Measurements from ENCODE around the gene ABCB9.
A peak's percentile ranks its signal among the peaks of the same experiment; 100 is the strongest.

ABCB9 gene

DNA sequence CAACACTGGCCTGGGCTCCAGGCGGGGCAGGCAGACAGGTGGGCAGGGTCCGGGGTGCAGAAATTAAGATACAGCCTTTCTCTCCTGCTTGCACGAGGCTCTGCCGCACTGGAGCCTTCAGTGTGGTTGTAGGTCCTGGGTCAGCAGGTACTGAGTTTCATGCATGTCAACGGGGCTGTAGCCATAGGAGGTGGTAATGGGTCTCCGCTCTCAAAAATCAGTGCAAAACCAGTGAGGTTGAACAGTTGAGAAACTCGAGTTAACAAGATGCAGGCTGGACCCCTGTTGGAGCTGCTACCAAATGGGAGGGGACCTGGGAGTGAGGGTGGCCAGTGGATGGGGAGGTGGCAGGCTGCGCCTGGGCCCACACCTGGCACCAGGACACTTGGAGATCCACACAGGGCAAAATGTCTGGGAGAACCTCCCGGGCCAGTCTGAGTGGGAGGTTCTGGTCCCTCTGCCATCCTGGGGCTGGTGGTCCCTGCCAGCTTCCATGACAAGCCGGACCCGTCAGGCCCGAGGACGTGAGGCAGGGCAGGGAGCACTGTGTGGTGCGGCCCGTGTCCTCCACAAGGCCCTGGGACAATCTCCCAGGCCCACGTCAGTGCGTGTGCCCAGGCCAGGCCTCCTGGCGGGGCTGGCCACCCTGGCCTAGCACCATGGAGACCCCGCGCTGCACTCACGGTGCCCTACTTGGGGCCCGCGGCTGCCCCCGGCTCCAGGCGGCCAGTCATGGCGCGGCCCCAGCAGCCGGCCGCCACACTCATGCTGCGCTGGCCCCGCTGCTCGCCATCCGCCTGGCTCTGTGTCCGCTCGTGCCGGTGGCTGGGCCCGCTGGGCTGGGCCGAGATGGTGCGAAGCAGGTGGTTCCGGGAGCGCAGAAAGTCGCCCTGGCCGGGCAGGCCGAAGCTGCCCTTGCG is 19.3 kb upstream of the ABCB9 start:
- TF ChIP-seq, protein P1, sequence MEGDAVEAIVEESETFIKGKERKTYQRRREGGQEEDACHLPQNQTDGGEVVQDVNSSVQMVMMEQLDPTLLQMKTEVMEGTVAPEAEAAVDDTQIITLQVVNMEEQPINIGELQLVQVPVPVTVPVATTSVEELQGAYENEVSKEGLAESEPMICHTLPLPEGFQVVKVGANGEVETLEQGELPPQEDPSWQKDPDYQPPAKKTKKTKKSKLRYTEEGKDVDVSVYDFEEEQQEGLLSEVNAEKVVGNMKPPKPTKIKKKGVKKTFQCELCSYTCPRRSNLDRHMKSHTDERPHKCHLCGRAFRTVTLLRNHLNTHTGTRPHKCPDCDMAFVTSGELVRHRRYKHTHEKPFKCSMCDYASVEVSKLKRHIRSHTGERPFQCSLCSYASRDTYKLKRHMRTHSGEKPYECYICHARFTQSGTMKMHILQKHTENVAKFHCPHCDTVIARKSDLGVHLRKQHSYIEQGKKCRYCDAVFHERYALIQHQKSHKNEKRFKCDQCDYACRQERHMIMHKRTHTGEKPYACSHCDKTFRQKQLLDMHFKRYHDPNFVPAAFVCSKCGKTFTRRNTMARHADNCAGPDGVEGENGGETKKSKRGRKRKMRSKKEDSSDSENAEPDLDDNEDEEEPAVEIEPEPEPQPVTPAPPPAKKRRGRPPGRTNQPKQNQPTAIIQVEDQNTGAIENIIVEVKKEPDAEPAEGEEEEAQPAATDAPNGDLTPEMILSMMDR (IDR thresholded peaks at IDR 0.05; ENCODE audit: low read depth, low read length, poor library complexity, severe bottlenecking) = no peak
- TF ChIP-seq EZH2phosphoT487 (IDR thresholded peaks at IDR 0.05; ENCODE audit: borderline replicate concordance, low read length) = no peak
- Histone ChIP-seq H3K36me3 (ENCODE audit: control insufficient read depth, low read length) (peaks cover 31% of the 10 kb centered on the region), H3K4me2 (ENCODE audit: low read length) (no peak overlapping the region), H4K20me1 (ENCODE audit: control insufficient read depth, insufficient read depth, low read depth, low read length) (peaks cover 9% of the 10 kb centered on the region; the same call in 1 of the 2 replicates), H3F3A (ENCODE audit: control insufficient read depth, insufficient read depth) (peaks cover 7% of the 10 kb centered on the region; the same call in 1 of the 2 replicates), H3K9me3 (ENCODE audit: control insufficient read depth, insufficient read depth, low read length) (no peaks in the 10 kb centered on the region), H3K27ac (ENCODE audit: low read depth, low read length) (no peak overlapping the region), H3K27me3 (ENCODE audit: control insufficient read depth, low read length) (no peaks in the 10 kb centered on the region), H3K79me2 (ENCODE audit: control insufficient read depth, low read length) (peaks cover 24% of the 10 kb centered on the region), H3K4me3 (ENCODE audit: low read length) (no peak overlapping the region), H3K4me1 (ENCODE audit: control insufficient read depth, low read length) (peaks cover 26% of the 10 kb centered on the region), H3K9me2 (replicated peaks; ENCODE audit: control insufficient read depth, low read length) (no peaks in the 10 kb centered on the region)

DNA sequence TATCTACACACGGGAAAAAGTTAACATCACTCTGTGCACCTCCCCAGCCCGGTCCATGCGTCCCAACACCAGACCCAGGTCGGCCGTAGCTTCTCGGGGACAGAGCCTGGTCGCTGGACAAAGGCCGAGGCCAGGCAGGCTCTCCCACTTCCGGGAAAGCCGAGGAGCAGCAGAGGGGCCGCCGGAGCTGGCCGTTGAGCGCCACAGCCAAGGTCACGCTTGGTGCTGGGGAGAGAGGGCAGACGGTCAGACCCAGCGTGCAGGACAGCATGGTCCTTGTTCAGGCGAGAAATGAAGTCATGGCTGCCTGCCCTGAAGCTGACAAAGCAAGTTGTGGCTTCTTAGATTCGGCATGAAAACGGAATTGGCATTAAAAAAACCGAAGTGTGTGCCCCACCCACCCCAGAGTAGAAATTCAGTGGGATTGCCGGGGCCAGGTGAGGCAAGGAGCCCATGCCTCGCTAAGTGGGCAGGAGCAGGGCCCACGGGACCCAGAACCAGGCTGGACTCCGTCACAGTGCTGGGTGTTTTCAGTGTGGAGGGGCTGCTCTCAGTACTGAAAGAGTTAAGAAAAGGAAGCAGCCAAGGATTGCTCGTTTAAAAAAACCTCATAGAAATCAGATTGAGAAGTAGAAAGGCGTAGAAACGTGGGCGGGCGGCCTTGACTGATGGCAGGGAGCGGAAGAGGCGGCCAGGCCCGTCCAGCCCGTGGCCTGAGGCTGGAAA is 18.5 kb upstream of the ABCB9 start:
- H3F3A ChIP-seq (ENCODE audit: control insufficient read depth, insufficient read depth) = peaks cover 7% of the 10 kb centered on the region; the same call in 1 of the 2 replicates
- no peak overlapping the region for H3K4me3 ChIP-seq (ENCODE audit: low read length)
- no peak overlapping the region for H3K27ac ChIP-seq (ENCODE audit: low read depth, low read length)
- peaks cover 29% of the 10 kb centered on the region for H3K4me1 ChIP-seq (ENCODE audit: control insufficient read depth, low read length)
- no peak overlapping the region for H3K4me2 ChIP-seq (ENCODE audit: low read length)
- peaks cover 9% of the 10 kb centered on the region; the same call in 1 of the 2 replicates for H4K20me1 ChIP-seq (ENCODE audit: control insufficient read depth, insufficient read depth, low read depth, low read length)
- no peaks in the 10 kb centered on the region for H3K27me3 ChIP-seq (ENCODE audit: control insufficient read depth, low read length)
- H3K9me2 ChIP-seq (replicated peaks; ENCODE audit: control insufficient read depth, low read length) = no peaks in the 10 kb centered on the region
- peaks cover 31% of the 10 kb centered on the region for H3K79me2 ChIP-seq (ENCODE audit: control insufficient read depth, low read length)
- TF ChIP-seq, protein P1 (IDR thresholded peaks at IDR 0.05; ENCODE audit: low read depth, low read length, poor library complexity, severe bottlenecking) = no peak
- TF ChIP-seq EZH2phosphoT487 (IDR thresholded peaks at IDR 0.05; ENCODE audit: borderline replicate concordance, low read length) = no peak
- H3K9me3 ChIP-seq (ENCODE audit: control insufficient read depth, insufficient read depth, low read length) = no peaks in the 10 kb centered on the region
- H3K36me3 ChIP-seq (ENCODE audit: control insufficient read depth, low read length) = peaks cover 34% of the 10 kb centered on the region

DNA sequence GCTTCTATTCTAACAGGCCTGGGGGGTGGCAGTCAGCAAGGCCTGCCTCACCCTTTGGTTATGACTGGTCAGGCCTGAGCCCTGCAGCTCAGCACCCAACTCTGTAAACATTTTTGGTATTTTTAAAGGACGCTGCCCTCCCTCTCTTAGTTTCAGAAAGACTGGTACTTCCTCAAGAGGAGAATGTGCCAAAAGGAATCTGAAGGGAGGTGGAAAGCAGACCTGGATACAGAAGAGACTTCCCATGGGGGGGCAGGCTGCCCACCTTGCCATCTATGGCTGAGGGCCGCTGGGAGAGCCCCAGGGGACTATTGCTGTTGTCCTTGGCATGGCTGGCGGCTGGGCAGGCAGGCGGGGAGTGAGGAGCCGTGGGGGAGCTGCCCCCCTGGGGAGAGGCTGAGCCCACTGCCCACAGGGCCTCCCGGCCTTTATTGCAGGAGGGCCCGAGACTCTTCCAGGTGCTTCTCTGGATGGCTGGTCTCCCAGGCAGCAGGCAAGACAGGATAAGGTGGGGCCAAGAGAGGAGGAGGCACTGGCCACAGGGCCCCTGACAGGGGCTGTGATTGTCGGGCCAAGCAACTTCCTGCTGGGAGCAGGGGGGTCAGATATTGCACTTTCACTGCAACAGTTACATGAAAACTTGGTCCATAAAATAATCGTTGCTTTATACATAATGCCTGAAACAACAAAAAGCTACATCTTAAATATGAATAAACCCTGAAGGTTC is 17.7 kb upstream of the ABCB9 start:
- Histone ChIP-seq H3K4me3 (ENCODE audit: low read length) (no peak overlapping the region), H3K79me2 (ENCODE audit: control insufficient read depth, low read length) (peaks cover 40% of the 10 kb centered on the region), H3K27ac (ENCODE audit: low read depth, low read length) (no peak overlapping the region), H4K20me1 (ENCODE audit: control insufficient read depth, insufficient read depth, low read depth, low read length) (peaks cover 9% of the 10 kb centered on the region; the same call in 1 of the 2 replicates), H3K36me3 (ENCODE audit: control insufficient read depth, low read length) (peaks cover 42% of the 10 kb centered on the region), H3K4me1 (ENCODE audit: control insufficient read depth, low read length) (peaks cover 37% of the 10 kb centered on the region), H3K9me3 (ENCODE audit: control insufficient read depth, insufficient read depth, low read length) (no peaks in the 10 kb centered on the region), H3K27me3 (ENCODE audit: control insufficient read depth, low read length) (no peaks in the 10 kb centered on the region), H3K9me2 (replicated peaks; ENCODE audit: control insufficient read depth, low read length) (no peaks in the 10 kb centered on the region), H3K4me2 (ENCODE audit: low read length) (peak overlapping the region; percentile 11; the same call in 1 of the 2 replicates), H3F3A (ENCODE audit: control insufficient read depth, insufficient read depth) (peaks cover 7% of the 10 kb centered on the region; the same call in 1 of the 2 replicates)
- TF ChIP-seq, protein P1 (IDR thresholded peaks at IDR 0.05; ENCODE audit: low read depth, low read length, poor library complexity, severe bottlenecking) = no peak
- no peak for TF ChIP-seq EZH2phosphoT487 (IDR thresholded peaks at IDR 0.05; ENCODE audit: borderline replicate concordance, low read length)

Data from DOHH2 (cell line).